RWPE1 (cell line): Measurements from ENCODE around the gene EMP2.

Experiments
- CTCF ChIA-PET: fragments of 350-600 bp; sonication (Branson Sonifier 250); formaldehyde crosslinking; extraction: SDS; loops from one replicate; lab custom pipeline; 2021; lab: Yijun Ruan, JAX
- POLR2A ChIA-PET: fragments of 400-600 bp; formaldehyde crosslinking; extraction: SDS; loops from one replicate; lab custom pipeline; 2020; ENCODE audit warnings: antibody characterized with exemption; ENCODE audit not compliant: low non-redundant PET; lab: Yijun Ruan, JAX
- DNase-seq: peaks from one replicate; pipeline ENCODE4 v3.0.0; 2012; ENCODE audit warnings: low spot score
- H3K27ac ChIP-seq: fragments of 450-650 bp; 2 replicates; pipeline ENCODE4 v1.5.1; 2017
- TF ChIP-seq, protein P1 (sequence below): fragments of 450-650 bp; conservative IDR thresholded peaks from 2 replicates; pipeline ENCODE4 v1.5.1; 2017; ENCODE audit warnings: low read depth, mild to moderate bottlenecking

The EMP2 gene

DNA sequence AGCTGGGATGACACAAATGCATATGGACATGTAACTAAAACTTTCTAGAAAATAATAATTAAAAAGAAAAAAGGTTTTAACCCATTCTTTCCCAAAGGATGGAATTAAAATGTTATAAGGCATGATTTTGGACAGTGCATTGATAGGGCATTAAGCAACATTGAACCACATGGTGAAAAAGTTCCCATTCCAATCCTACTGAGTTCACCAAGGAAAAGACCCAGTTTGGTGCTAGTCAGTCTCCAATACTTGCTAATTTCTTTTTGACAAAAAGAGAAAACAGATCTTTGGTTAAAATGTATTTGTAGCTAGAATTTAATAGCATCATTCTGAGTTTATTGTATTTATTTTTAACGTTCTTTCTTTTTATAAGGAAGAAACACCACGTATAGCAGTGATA, 28.1 kb downstream of the EMP2 start:
- POLR2A ChIA-PET = no interaction called here
- no peak for DNase-seq
- TF ChIP-seq, protein P1, sequence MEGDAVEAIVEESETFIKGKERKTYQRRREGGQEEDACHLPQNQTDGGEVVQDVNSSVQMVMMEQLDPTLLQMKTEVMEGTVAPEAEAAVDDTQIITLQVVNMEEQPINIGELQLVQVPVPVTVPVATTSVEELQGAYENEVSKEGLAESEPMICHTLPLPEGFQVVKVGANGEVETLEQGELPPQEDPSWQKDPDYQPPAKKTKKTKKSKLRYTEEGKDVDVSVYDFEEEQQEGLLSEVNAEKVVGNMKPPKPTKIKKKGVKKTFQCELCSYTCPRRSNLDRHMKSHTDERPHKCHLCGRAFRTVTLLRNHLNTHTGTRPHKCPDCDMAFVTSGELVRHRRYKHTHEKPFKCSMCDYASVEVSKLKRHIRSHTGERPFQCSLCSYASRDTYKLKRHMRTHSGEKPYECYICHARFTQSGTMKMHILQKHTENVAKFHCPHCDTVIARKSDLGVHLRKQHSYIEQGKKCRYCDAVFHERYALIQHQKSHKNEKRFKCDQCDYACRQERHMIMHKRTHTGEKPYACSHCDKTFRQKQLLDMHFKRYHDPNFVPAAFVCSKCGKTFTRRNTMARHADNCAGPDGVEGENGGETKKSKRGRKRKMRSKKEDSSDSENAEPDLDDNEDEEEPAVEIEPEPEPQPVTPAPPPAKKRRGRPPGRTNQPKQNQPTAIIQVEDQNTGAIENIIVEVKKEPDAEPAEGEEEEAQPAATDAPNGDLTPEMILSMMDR = no peak
- CTCF ChIA-PET = interaction anchor here (0.6 kb wide), 2 partner anchors 26 to 105 kb away, joined by 4 to 5 read pairs; no protein-coding TSS in a partner anchor
- H3K27ac ChIP-seq = no peak overlapping the region

DNA sequence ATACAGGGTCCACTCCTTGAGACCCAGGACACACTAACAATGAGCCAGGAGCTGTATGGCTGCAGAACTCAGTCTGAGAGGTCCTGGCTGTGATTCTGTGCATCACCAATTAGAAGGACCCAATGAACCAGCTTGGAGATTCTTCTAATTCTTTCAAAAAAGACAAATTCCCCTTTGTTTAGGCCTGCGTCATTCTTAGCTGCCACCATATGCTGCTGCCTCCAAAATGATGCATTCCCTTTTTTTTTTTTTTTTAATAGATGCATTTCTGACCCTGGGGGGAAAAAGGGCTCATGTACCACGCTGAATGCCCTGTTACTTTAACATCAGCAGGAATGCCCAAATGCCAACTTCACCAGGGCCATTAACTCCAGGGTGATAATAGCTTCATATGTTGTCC, 28.5 kb downstream of the EMP2 start:
- TF ChIP-seq, protein P1 = no peak
- no peak overlapping the region for H3K27ac ChIP-seq
- ChIA-PET CTCF (interaction anchor here (0.6 kb wide), 2 partner anchors 26 to 105 kb away, joined by 4 to 5 read pairs; no protein-coding TSS in a partner anchor), POLR2A (no interaction called here)
- DNase-seq = no peak

DNA sequence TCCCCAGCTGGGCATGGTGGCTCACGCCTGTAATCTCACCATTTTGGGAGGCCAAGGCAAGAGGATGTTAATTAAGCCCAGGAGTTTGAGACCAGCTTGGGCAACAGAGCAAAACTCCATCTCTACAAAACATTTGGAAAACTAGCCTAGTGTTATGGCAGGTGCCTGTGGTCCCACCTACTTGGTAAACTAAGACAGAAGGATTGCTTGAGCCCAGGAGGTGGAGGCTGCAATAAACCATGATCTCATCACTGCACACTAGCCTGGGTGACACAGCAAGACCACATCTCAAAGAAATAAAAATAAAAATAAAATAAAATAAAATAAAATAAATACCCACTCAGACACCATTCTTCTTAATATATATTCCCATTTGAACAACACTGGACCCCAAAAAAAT, 32.0 kb downstream of the EMP2 start:
- TF ChIP-seq, protein P1 = no peak
- POLR2A ChIA-PET = interaction anchor here (0.7 kb wide), 1 partner anchor 56 kb away, joined by 3 read pairs; no protein-coding TSS in a partner anchor
- CTCF ChIA-PET = interaction anchor here (0.6 kb wide), 2 partner anchors 14 to 1507 kb away, joined by 3 to 5 read pairs; no protein-coding TSS in a partner anchor
- no peak for DNase-seq
- H3K27ac ChIP-seq = no peak overlapping the region

DNA sequence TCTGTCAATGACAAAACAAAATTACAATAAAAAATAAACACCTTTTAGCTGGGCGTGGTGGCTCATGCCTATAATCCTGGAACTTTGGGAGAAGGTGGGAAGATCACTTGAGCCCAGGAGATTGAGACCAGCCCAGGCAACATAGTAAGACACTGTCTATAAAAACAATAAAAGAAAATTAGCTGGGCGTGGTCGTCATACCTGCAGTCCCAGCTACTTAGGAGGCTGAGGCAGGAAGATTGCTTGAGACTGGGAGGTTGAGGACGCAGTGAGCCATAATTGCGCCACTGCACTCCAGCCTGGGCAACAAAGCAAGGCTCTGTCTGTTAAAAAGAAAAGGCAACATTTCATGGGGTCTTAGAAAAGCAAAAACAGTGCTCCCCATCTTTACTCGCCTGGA, 32.7 kb downstream of the EMP2 start:
- ChIA-PET CTCF (interaction anchor here (0.6 kb wide), 2 partner anchors 197 to 1249 kb away, joined by 3 to 4 read pairs; no protein-coding TSS in a partner anchor), POLR2A (no interaction called here)
- TF ChIP-seq, protein P1 = no peak
- DNase-seq = no peak
- H3K27ac ChIP-seq = no peak overlapping the region

DNA sequence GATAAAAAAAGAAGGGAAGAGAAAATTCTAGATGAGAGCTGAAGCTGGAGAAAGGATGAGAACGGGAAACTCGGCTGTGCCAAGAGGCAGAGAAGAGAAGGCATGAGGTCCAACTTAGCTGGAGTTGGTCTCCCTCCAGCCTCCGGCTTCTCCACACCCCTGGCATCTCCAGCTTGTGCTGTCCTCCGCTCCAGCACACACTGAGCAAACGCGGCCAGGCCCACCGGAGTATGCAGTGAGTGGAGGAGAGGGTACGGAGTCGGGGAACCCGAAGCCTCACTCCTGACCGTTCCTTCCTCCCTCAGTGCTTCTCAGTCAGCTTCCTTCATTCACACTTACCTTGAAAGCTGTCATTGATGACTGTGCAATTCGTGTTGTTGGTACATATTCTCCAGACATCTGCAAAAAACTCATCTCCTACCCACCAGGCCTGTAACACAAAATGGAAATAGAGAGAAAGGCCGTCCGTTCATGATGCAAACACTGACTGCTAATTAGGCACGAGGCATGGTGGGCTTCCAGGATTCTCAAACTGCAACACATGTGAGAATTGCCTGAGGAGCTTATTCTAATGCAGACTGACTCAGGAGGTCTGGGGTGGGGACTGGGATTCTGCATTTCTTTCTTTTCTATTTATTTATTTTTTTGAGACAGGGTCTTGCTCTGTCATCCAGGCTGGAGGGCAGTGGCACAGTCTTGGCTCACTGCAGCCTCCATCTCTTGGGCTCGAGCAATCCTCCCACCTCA, 37.0 kb downstream of the EMP2 start:
- ChIA-PET CTCF (interaction anchor here (0.6 kb wide), 1 partner anchor 18 kb away, joined by 3 read pairs; no protein-coding TSS in a partner anchor), POLR2A (no interaction called here)
- TF ChIP-seq, protein P1 = no peak
- H3K27ac ChIP-seq = no peak overlapping the region
- DNase-seq = no peak

DNA sequence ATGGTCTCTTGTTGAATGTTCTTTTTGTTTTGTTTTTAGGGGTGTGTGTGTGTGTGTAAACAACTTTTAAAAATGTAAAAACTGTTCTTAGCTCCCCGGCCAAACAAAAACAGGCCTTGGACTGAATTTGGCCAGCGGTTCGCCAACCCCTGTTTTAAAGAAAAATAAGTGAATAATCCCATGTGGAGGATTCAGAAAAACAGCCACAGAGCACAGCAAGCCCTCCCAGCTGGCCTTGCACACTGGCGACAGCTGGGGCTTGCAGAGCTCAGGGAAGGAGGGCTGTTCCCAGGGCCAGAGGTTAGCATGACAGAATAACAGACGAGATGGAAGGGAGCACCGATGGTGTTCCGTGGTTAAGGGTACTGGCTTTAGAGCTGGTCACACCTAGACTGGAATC, 39.0 kb downstream of the EMP2 start:
- H3K27ac ChIP-seq = no peak overlapping the region
- TF ChIP-seq, protein P1 = no peak
- POLR2A ChIA-PET = no interaction called here
- CTCF ChIA-PET = interaction anchor here (0.6 kb wide), 1 partner anchor 20 kb away, joined by 3 read pairs; no protein-coding TSS in a partner anchor
- no peak for DNase-seq
